ENCODE measurements around the gene SLC26A8.
"Not testable (repeated sequence)": the region's sequence is repeated elsewhere in the genome, so short reads cannot be mapped to it uniquely, and the experiment has no call there.

SLC26A8 gene

DNA sequence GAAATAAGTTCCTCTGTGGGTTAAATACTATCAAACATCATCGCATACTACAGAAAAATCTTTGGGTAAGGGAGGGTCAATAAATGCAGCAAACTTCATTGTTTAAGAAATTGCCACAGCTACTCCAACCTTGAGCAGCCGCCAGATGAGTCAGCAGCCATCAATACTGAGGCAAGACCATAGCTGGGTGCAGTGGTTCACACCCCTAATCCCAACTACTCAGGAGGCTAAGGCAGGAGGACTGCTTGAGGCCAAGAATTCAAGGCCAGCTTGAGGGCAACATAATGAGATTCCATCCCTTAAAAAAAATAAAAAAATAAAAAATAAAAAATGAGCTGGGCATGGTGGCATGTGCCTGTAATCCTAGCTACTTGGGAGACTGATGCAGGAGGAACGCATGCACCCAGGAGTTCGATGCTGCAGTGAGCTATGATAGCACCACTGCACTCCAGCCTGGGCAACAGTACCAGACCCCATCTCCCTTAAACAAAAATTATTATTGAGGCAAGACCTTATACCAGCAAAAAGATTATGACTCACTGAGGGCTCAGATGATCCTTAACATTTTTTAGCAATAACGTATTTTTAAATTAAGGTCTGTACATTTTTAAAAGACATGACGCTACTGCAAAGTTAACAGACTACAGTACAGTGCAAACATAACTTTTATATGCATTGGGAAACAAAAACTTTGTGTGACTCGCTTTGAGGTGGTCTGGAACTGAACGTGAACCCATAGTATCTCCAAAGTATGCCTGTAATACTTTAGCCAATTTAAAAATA is 112.4 kb downstream of the SLC26A8 start:
- DNase-seq (ENCODE audit: low spot score), result no peak

GRCh38 chr6:35909571-35909970 is 114.9 kb downstream of the SLC26A8 start:
- not testable (repeated sequence) for DNase-seq (ENCODE audit: low spot score)

GRCh38 chr6:35908753-35909401 is 115.6 kb downstream of the SLC26A8 start:
- not testable (repeated sequence) for DNase-seq (ENCODE audit: low spot score)

DNA sequence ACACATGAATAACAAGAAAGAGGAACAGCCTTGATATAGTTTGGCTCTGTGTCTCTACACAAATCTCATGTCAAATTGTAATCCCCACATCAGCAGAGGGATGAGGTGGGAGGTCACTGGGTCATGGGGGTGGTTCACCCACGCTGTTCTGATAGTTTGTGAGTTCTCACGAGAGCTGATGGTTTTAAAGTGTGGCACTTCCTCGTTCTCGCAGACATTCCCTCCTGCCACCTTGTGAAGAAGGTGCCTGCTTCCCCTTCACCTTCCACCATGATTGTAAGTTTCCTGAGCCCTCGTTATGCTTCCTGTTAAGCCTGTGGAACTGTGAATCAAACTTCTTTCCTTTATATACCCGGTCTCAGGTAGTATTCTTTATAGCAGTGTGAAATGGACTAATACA is 116.7 kb downstream of the SLC26A8 start:
- DNase-seq (ENCODE audit: low spot score), result no peak

- no peak for DNase-seq (ENCODE audit: low spot score)
Observed at GRCh38 chr6:35906499-35906846, 118.0 kb downstream of the SLC26A8 start.

- DNase-seq (ENCODE audit: low spot score), result no peak
Observed at GRCh38 chr6:35905841-35906498, 118.5 kb downstream of the SLC26A8 start.

DNA sequence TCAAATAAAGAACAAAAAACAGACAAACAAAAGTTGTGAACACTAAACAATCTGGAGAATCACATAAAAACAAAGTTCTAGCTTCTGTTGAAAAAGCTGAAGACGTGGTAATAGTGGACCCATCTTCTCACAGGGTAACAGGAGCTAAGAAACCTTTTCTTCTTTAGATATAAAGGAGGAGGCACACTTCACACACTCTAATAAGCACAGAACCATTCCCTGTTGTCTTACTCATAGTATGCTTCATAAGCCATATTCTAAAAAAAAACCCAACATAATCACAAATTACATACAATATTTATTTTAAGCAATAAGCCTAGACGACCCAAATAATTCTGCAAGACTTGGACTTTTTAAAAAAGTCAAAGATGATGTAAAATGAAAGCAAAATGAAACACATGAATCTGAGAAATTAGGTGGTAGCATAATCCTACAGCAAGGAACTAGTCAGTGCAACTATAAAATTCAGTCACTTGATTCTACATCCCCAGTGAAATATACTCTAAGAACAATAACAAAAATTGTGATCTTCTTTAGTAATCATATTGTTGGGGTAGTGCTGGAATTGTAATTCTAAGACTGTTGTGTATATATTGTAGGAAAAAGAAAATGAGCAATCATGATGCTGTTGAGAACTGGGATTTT is 119.2 kb downstream of the SLC26A8 start:
- no peak for DNase-seq (ENCODE audit: low spot score)

GRCh38 chr6:35903679-35904078 is 120.8 kb downstream of the SLC26A8 start:
- DNase-seq (ENCODE audit: low spot score), result no peak

- DNase-seq (ENCODE audit: low spot score), result no peak
Observed at GRCh38 chr6:35900448-35900847, 124.0 kb downstream of the SLC26A8 start.

DNA sequence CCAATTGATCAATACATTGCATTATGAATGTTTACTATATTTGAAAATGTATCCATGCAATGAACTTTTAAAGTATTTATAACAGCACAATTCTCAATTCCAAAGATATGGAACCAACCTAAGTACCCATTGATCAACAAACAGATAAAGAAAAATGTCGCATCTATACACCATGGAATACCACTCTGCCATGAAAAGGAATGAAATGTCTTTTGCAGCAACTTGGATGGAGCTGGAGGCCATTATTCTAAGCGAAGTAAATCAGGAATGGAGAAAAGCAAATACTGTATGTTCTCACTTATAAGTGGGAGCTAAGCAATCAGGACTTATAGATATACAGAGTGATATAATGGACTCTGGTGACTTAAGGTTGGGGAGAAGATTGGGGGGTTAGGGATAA is 126.4 kb downstream of the SLC26A8 start:
- DNase-seq (ENCODE audit: low spot score), result no peak

GRCh38 chr6:35897486-35897885 is 127.0 kb downstream of the SLC26A8 start:
- no peak for DNase-seq (ENCODE audit: low spot score)

GRCh38 chr6:35897036-35897435 is 127.4 kb downstream of the SLC26A8 start:
- no peak for DNase-seq (ENCODE audit: low spot score)

DNA sequence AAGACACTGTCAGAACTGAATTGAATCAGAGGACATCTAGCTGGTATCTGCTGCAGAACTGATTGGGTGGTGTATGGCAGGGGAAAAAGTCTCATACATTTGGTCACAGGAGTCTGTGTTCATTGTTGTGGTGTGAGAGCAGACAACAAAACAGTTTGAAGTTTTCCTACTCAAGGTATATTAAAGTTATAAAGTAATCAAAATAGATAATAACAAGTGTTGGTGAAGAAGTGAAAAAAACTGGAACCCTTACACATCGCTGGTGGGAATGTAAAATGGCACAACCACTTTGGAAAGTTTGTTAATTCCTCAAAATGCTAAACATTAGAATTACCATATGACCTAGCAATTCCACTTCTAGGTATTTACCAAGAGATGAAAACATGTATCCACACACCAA is 128.2 kb downstream of the SLC26A8 start:
- DNase-seq (ENCODE audit: low spot score), result no peak

GRCh38 chr6:35895560-35895959 is 128.9 kb downstream of the SLC26A8 start:
- no peak for DNase-seq (ENCODE audit: low spot score)

GRCh38 chr6:35894776-35895175 is 129.7 kb downstream of the SLC26A8 start:
- no peak for DNase-seq (ENCODE audit: low spot score)
